Caco-2 (cell line): ENCODE data around the gene KCND3. TPM values are rescaled to one million over a fixed set of nuclear protein-coding genes. Genes with fewer than 3 reads are reported as not detected.

Experiments used
- BruUV-seq: library from RNA; stranded (reverse); fragments of 400-500 nt; replicated peaks from 2 replicates; lab custom pipeline; 2021; lab: Mats Ljungman, UMichigan
- CTCF ChIA-PET: fragments of 300-600 bp; sonication (Branson Sonifier 250); formaldehyde crosslinking; loops from one replicate; lab custom pipeline; 2022; ENCODE audit warnings: antibody characterized with exemption; lab: Charles Lee
- POLR2A ChIA-PET: fragments of 300-600 bp; sonication (Branson Sonifier 250); formaldehyde crosslinking; loops from one replicate; lab custom pipeline; 2022; ENCODE audit warnings: antibody characterized with exemption; lab: Charles Lee
- DNase-seq, 2 experiments: peaks; one replicate each; pipeline versions ENCODE4 v3.0.0 to v3.0.0-alpha.2; 2020 to 2022
- H3K27me3 ChIP-seq: replicated peaks from 2 replicates; pipeline ENCODE4 v1.6.0; 2011; ENCODE audit warnings: low read length; ENCODE audit not compliant: control insufficient read depth, insufficient read depth
- H3K36me3 ChIP-seq: 2 replicates; pipeline ENCODE4 v1.5.1; 2011; ENCODE audit warnings: low read length; ENCODE audit not compliant: control insufficient read depth, insufficient read depth
- H3K4me1 ChIP-seq: fragments of 250-450 bp; sonication (Bioruptor Pico); 2 replicates; pipeline ENCODE4 v1.5.1; 2020; ENCODE audit warnings: mild to moderate bottlenecking
- H3K4me3 ChIP-seq: 2 replicates; pipeline ENCODE4 v1.5.1; 2011; ENCODE audit warnings: low read depth, mild to moderate bottlenecking, control low read depth, low read length
- H3K9me3 ChIP-seq: fragments of 250-450 bp; sonication (Bioruptor Pico); 2 replicates; pipeline ENCODE4 v1.5.1; 2020; ENCODE audit warnings: mild to moderate bottlenecking, moderate library complexity
- H3K27ac Mint-ChIP-seq: one replicate; pipeline ENCODE4 v1.8.0; 2022; ENCODE audit warnings: mixed read lengths; ENCODE audit not compliant: unreplicated experiment
- H3K27me3 Mint-ChIP-seq: one replicate; pipeline ENCODE4 v1.8.0; 2022; ENCODE audit warnings: mixed read lengths; ENCODE audit not compliant: insufficient read depth, unreplicated experiment
- H3K36me3 Mint-ChIP-seq: one replicate; pipeline ENCODE4 v1.8.0; 2022; ENCODE audit warnings: mild to moderate bottlenecking, mixed read lengths; ENCODE audit not compliant: insufficient read depth, unreplicated experiment
- H3K4me1 Mint-ChIP-seq: one replicate; pipeline ENCODE4 v1.8.0; 2022; ENCODE audit warnings: low read depth, mixed read lengths; ENCODE audit not compliant: unreplicated experiment
- H3K4me3 Mint-ChIP-seq: one replicate; pipeline ENCODE4 v1.8.0; 2022; ENCODE audit warnings: mild to moderate bottlenecking, moderate library complexity, mixed read lengths; ENCODE audit not compliant: unreplicated experiment
- H3K9me3 Mint-ChIP-seq: one replicate; pipeline ENCODE4 v1.8.0; 2022; ENCODE audit warnings: mixed read lengths; ENCODE audit not compliant: unreplicated experiment
- intact Hi-C: fragments of 100-400 bp; cut with micrococcal nuclease; formaldehyde crosslinking; loops from one replicate; pipeline ENCODE4 v1.10.0; 2022; ENCODE audit not compliant: unreplicated experiment
- total RNA-seq: library from RNA; stranded (reverse); gene quantifications from 2 replicates; pipeline ENCODE4 v1.2.3, GENCODE V29; 2022
- TF ChIP-seq, protein P1 (sequence below), 2 experiments: fragments of 200-600 bp in 1 of 2; IDR thresholded peaks; 1 replicate in 1 of 2; 2 replicates in 1 of 2; pipeline versions ENCODE4 v1.5.1 to v1.8.0; 2011 to 2022; ENCODE audit warnings: antibody characterized with exemption in 1 of 2, control low read depth in 1 of 2, inconsistent platforms in 1 of 2, low read depth in 1 of 2, low read length in 1 of 2, mild to moderate bottlenecking in 1 of 2, moderate library complexity in 1 of 2; ENCODE audit not compliant: insufficient read depth in 1 of 2, severe bottlenecking in 1 of 2, unreplicated experiment in 1 of 2

The KCND3 gene
- total RNA-seq, 1 experiment from 2014 or later: 5.1 TPM

- peaks cover 13% of the 10 kb centered on the region for H3K4me1 ChIP-seq
- no peaks in the 10 kb centered on the region for H3K27me3 ChIP-seq
- H3K4me3 ChIP-seq: no peak overlapping the region
- Mint-ChIP-seq H3K27ac (no peak overlapping the region), H3K4me1 (peaks cover 17% of the 10 kb centered on the region), H3K9me3 (no peaks in the 10 kb centered on the region), H3K27me3 (no peaks in the 10 kb centered on the region), H3K4me3 (no peak overlapping the region), H3K36me3 (no peaks in the 10 kb centered on the region)
- CTCF ChIA-PET: interaction anchor here (0.7 kb wide), 1 partner anchor 257 kb away, joined by 4 read pairs; no protein-coding TSS in a partner anchor
- no peak for DNase-seq
- H3K9me3 ChIP-seq: no peaks in the 10 kb centered on the region
- TF ChIP-seq, protein P1, sequence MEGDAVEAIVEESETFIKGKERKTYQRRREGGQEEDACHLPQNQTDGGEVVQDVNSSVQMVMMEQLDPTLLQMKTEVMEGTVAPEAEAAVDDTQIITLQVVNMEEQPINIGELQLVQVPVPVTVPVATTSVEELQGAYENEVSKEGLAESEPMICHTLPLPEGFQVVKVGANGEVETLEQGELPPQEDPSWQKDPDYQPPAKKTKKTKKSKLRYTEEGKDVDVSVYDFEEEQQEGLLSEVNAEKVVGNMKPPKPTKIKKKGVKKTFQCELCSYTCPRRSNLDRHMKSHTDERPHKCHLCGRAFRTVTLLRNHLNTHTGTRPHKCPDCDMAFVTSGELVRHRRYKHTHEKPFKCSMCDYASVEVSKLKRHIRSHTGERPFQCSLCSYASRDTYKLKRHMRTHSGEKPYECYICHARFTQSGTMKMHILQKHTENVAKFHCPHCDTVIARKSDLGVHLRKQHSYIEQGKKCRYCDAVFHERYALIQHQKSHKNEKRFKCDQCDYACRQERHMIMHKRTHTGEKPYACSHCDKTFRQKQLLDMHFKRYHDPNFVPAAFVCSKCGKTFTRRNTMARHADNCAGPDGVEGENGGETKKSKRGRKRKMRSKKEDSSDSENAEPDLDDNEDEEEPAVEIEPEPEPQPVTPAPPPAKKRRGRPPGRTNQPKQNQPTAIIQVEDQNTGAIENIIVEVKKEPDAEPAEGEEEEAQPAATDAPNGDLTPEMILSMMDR (IDR thresholded peaks at IDR 0.05; ENCODE audit: insufficient read depth in 1 of 2, low read depth in 1 of 2, low read length in 1 of 2, severe bottlenecking in 1 of 2, unreplicated experiment in 1 of 2): no peak
- POLR2A ChIA-PET: no interaction called here
- no peaks in the 10 kb centered on the region for H3K36me3 ChIP-seq
- intact Hi-C loops: no loop called here
- BruUV-seq: no TSS peak
Observed at GRCh38 chr1:111779546-111779945, 209.9 kb downstream of the KCND3 start.

DNA sequence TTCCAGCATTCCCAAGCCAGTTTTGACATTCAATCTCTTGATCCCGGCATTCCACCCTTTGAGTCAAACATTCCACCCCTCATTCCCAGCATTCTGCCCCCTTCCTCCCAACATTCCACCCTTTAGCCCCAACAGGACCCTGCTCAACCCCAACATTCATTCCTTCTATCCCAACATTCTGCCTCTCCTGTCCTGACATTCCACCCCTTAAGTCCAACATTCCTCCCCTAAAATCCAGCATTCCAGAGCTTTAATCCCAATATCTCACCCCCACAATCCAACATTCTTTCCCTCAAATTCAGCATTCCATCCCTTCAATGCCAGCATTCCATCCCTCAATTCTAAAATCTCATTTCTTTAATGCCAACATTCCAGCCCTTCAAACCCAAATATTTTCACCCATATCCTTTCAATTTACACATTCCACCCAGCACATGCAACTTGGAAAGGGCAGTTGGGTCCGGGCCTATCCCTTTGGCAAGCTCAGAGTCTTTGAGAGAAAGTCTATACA lies 210.9 kb downstream of the KCND3 start:
- BruUV-seq: no TSS peak
- CTCF ChIA-PET: no interaction called here
- no peaks in the 10 kb centered on the region for H3K27me3 Mint-ChIP-seq
- intact Hi-C loops: no loop called here
- no peaks in the 10 kb centered on the region for H3K36me3 Mint-ChIP-seq
- peak overlapping the region; percentile 86 for H3K27ac Mint-ChIP-seq
- no peak for DNase-seq
- POLR2A ChIA-PET: no interaction called here
- H3K4me3 Mint-ChIP-seq: peak overlapping the region; percentile 50
- Histone ChIP-seq H3K4me3 (no peak overlapping the region), H3K27me3 (no peaks in the 10 kb centered on the region), H3K36me3 (no peaks in the 10 kb centered on the region), H3K9me3 (no peaks in the 10 kb centered on the region), H3K4me1 (peaks cover 13% of the 10 kb centered on the region)
- peaks cover 17% of the 10 kb centered on the region for H3K4me1 Mint-ChIP-seq
- TF ChIP-seq, protein P1 (IDR thresholded peaks at IDR 0.05; ENCODE audit: insufficient read depth in 1 of 2, low read depth in 1 of 2, low read length in 1 of 2, severe bottlenecking in 1 of 2, unreplicated experiment in 1 of 2): no peak
- H3K9me3 Mint-ChIP-seq: no peaks in the 10 kb centered on the region

DNA sequence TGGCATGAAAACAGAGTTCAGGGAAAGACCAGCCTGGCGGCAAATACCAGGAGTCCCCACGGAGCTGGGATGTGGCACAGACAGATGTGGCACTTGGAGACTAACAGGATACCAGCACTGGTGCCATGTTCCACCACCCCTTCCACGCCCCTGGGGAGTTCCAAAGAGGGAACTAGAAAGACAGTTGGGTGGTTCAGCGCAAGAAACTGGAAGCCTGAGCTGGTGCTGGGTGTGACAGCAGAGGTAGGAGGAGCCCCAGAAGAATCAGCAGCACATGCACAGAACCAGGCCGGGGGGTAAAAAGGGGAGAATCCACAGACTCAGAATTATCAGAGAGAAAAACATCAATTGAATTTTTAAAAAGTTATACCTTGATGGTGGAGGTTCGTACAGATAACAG lies 211.4 kb downstream of the KCND3 start:
- intact Hi-C loops: no loop called here
- H3K4me3 Mint-ChIP-seq: no peak overlapping the region
- H3K27ac Mint-ChIP-seq: peak overlapping the region; percentile 86

More for the DNA sequence above, 211.4 kb downstream of the KCND3 start:
- ChIA-PET POLR2A (no interaction called here), CTCF (no interaction called here)
- no TSS peak for BruUV-seq
- no peaks in the 10 kb centered on the region for H3K27me3 ChIP-seq
- Mint-ChIP-seq H3K9me3 (no peaks in the 10 kb centered on the region), H3K36me3 (no peaks in the 10 kb centered on the region), H3K4me1 (peaks cover 17% of the 10 kb centered on the region), H3K27me3 (no peaks in the 10 kb centered on the region)
- no peak for DNase-seq
- H3K36me3 ChIP-seq: no peaks in the 10 kb centered on the region
- H3K4me3 ChIP-seq: no peak overlapping the region
- TF ChIP-seq, protein P1 (IDR thresholded peaks at IDR 0.05; ENCODE audit: insufficient read depth in 1 of 2, low read depth in 1 of 2, low read length in 1 of 2, severe bottlenecking in 1 of 2, unreplicated experiment in 1 of 2): no peak
- H3K4me1 ChIP-seq: peaks cover 13% of the 10 kb centered on the region
- H3K9me3 ChIP-seq: no peaks in the 10 kb centered on the region
